Pulmonary artery endothelial cell (primary cell): Measurements from ENCODE around the gene RENBP. TPM values are rescaled to one million over a fixed set of nuclear protein-coding genes. Genes with fewer than 3 reads are reported as not detected.

Experiments
- DNase-seq: peaks from one replicate; pipeline ENCODE4 v3.0.0-alpha.2; 2011; ENCODE audit warnings: low read depth, low spot score
- total RNA-seq: library from RNA; depleted of rRNA; stranded (reverse); fragments of >200 nt; gene quantifications from 2 replicates; pipeline ENCODE4 v1.2.3, GENCODE V29; 2014

Gene RENBP
- total RNA-seq, 1 donor from 2014 or later: 4.9 TPM

DNA sequence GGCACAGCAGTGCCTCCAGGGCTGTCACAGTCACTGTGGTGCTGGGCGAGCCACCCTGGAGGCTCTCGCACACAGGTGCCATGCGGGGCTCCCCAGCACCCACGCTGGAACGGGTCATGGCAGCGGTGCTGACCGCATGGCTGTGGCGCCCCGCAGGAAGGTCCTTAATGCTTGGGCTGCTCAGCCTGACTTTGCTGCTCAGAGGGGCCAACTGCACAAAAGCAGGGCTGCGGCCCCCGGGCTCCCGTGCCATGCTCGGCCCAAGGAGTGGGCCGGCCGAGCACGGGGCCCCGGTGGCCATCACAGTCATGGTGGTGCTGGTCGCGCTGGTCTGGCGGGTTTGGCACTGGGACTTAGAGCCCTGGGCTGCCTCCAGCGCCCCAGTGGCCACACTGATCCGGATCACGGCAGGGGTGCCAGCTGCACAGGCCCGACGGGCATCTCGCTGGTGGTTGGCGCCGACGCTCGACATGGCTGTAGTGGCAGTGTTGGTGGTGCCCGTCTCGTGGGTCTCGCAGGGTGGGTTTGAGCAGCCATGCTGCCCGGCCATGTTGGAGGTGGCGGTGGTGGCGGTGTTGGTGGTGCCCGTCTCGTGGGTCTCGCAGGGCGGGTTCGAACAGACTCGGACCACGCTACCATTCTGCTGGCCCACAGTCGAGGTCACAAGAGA, 10.2 kb upstream of the RENBP start:
- DNase-seq: no peak

DNA sequence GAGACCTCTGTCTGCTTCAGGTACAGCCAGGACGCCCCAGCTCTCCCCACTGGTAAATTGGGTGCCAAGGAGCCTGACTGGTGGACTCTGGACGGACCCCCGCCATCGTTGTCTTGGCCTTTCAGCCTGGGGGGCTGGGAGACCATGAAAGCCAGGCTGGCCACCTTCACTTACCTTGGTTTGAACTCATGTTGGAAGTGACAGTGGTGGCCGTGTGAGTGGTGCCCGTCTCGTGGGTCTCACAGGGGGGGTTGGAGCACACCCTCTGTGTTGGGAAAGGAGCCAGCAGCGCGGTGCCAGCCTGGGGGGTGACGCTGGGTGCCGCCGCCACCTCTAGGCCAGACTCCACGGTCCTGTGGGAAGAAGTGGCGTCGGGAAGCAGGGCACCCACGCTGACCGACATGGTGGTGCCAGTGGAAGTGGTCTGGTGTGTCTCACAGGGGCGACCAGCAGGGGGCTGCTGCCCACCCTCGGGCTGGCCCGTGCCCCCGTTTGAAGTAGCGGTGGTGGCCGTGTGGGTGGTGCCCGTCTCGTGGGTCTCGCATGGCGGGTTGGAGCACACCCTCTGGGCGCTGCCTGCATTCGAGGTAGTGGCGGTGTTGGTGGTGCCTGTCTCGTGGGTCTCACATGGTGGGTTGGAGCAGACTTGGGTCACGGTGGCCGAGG, 9.6 kb upstream of the RENBP start:
- no peak for DNase-seq

DNA sequence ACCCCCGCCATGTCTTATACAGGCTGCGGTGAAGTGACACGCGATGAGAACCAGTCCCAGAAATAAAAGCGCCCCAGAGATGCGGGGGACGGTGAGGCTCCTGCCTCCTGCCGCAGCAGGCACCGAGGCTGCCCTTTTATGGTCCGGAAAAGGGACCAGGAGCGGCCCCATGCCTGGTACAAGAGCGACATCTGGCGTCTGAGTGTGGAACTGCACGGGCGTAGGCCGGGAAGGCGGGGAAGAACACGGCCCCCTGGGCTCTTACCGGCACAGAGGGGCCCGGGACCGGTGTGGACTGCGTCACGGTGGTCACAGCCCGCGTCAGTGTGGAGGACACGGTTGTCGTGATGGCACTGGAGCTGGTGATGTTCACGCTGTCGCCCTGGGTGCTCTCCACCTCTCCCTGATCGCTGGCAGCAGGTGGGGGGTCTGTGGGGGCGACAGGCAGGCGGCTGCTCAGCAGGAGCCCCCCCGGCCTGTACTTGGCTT, 8.9 kb upstream of the RENBP start:
- DNase-seq: no peak

DNA sequence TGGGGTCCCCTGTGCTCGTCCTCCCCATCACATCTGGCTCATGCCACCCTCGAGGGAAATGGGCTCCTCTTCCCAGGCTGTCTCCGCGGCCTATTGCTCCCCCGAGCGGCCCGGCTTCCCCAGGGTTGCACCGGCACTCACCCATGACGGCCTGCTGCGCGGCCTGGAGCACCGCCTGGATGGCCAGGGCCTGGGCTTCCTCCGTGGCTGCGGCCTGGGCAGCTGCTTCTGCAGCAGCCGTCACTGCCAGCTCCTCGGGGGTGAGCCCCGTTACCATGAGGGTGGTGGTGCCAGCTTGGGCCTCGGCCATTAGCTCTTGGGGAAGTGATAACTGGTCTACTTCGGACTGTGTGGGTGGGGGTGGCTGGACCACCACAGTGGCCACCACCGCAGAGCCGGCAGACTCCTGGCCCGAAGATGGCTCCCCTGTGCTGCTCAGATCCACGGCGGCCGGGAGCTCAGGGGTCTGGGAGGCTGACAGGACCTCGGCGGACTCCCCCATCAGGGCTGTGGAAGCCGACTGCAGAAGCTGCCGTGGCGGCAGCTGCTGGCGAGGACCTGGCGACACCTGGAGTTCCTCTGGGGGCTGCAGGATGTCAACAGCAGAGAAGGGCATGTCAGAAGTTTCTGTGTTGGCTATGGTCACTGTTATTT, 8.1 kb upstream of the RENBP start:
- no peak for DNase-seq

DNA sequence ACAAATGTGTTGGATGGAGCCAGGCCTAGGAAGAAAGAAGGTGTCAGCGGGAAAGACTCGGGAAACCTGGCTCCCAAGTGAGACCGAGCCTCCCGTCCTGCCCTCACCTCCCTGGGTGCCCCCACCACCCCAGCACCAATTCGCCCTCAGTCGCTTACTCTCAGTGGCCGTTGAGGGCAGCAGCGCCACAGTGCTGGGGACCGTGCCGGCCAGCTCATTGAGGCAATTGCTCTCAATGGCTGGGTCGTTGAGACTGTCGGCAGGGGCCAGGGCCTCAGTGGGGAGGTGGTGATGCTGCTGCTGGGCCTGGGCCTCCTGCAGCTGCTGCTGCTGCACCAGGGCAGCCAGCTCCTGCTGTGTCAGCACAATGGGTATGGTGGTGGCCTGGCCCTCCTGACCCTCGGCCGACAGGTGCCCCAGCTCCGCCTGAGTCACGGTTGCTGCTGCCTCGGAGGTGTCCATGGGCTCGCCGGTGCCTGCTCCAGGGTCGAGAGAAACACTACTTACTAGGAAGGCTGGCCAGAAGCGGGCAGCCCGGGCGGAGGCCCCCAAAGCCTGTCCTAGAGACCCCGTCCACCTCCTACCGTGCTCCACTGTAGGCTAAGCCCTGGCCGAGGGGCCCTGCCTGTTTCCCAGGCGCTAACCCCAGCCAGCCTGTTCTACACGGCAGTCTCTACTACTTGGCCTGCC, 7.4 kb upstream of the RENBP start:
- DNase-seq: no peak

DNA sequence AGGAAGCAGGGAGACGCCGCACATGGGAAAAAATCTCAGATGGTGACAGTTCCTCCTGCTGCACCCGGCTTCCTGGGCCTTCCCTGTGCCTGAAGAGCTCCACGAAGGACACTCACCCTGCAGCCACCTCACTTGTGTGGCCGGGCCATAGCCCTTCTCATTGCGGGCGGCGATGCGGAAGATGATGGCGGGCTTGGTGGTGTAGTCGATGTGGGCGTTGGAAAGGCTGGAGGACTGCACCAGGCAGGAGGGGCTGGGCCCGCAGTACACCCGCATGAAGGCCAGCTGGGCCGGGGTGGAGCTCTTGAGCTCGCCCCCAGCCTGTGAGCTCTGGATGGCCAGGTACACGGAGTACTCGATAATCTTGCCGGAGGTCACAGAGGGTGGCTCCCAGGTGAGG, 5.7 kb upstream of the RENBP start:
- no peak for DNase-seq

DNA sequence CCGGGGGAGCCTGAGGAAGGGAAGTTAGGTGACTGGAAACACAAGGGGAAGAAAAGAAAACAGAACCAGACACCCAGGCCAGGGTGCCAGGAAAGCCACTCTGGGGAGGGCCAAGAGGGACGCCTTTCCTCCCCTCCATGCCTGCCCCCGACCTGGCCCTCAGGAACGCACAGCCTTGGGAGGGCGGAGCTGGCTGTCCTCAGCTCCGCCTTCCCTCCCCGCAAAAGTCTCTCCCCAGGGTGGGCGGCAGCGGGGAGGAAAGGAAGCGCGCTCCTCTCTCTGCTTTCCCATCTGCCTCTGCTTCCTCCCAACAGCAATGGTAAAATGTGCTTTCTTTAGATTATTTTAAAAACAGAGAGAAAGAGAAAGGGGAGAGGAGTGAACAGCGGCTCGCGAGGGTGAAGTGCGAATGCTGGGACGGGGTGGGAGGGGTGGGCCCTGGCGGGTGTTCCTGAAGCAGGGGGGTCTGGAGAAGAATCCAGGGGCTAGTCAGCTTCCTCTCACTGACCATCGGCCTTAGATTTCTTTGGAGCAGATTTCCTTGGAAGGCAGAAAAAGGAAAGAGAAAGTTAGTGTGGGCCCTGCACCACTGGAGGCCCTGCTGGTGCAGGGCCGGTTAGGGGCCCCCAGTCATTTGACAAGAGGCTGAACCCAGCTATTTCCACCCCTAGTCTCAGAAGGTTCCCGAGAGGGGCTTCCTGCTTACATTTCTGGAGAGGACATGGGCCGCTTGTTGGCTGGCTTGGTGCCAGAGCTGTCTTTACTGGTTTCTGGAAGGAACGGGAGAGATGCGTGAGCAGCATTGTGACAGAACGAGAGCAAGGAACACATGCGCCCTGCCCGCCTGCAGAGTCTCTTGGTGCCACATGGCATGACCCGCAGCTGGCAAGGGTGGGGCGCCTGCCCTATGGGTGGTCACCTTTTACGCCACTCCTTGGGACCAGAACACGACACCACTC, 4.7 kb upstream of the RENBP start:
- DNase-seq: no peak

DNA sequence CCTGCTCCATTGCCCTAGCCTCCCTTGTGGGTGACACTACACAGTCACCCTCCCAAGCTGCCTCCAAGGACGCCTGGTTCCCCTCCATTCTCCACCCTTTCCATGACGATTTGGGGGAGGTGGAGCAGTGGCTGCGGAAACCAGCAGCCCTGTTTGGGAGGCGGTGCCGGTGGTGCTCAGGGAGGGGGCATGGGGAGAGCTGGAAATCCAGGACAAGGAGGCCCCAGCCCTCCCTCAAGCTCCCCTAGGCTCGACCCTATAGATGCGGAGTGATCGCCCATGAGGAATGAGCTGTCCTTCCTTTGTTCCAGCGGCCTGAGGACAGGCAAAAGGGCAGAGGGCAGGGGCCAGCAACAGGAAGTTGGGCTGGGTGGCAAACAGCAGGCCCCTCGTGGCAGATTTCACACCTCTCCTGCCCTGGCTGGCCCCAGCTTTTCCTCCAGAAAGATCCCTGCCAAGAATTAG, 3.6 kb upstream of the RENBP start:
- no peak for DNase-seq

DNA sequence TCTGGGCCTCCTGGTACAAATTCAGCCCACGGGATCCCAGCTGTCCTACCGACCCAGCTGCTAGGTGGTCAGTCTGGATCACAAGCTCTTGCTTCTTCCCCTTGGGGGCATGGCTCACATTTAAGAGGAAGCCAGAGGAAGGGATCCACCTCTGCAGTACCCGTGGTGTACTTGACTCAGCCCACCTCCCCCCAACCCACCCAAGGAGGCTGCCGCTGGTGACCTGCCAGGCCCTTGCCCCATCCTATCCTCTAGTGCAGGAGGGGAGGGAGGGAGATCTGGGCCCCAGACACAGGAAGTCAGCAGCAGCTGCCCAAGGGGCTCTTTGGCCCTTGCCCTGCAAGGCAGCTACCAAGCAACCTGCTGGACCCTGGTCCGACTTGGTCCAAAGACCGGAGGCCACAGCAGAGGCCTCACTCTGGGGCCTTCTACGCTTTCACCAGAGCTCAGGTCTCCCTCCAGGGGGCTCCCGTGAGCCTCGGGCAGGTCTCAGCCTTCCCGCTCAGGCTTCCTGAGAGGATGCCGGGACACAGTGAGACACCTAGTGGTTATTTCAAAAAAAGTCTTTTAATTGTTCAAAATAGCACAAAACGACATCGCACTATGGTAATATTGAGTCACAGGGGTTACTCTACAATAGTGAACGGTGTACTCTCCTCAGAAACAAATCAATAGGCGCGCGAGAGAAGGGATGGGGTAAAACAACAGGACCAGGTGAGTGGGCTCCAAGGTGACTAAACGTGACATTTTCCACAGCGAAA, 2.7 kb upstream of the RENBP start:
- DNase-seq: no peak

DNA sequence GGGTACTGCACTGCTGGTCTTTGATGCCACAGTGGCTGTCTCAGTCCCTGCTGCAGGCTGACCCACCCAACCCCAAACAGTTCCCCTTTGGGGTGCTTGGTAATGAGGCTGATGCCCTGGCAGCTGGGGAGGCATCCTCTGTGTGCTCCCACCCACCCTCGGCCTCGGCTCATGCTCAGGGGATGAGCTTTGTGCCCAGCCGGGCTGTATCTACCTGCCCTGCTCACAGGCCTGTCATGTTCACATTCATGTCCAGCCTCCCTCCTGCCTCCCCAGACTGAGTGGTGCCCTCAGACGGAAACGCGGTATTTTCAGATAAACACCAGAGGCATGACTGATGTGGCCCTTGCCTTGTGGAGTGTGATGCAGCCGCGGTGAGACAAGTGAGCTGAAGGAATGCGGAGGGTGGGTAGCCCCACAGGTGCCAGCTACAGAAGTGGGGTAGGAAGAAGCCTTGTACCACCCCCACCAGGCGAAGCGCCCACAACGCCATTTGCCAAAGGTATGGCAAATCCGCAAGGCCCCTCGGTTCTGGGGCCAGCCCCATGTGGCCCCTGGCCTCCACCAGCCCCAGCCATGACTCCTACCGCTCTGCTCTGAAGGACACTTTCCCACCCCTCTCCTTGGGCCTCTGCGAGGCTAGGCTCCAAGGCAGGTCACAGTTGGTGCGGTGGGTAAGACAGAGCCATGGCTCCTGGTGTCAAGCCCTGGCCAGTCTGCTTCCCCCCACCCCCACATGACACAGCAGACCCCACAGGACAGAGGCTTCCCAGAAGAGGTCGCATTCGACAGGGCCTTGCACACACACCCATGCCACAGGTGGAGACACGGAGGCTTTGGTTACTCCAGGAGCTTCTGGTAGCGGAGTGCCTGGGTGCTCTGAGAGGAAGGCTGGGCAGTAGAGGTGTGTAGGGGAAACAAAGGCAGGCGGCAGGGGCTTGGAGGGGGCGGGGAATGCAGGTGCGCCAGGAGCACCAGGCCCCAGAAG, 1.8 kb upstream of the RENBP start:
- DNase-seq: no peak

DNA sequence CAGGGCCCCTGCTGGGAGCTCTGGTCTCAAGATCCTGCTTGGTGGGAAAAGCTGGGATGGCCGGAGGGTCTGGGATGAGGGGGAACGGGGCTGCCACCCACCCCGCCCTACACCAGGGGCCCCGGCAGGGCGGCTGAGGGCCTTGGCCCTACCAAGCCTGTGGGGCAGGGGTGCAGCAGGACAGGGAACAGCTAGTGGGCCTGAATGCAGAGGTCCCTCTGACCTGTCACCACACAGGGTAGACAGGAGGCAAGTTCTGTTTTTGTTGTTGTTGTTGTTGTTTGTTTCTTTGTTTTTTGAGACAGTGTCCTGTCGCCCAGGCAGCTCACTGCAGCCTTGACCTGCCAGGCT, 332 bp upstream of the RENBP start:
- DNase-seq: no peak

DNA sequence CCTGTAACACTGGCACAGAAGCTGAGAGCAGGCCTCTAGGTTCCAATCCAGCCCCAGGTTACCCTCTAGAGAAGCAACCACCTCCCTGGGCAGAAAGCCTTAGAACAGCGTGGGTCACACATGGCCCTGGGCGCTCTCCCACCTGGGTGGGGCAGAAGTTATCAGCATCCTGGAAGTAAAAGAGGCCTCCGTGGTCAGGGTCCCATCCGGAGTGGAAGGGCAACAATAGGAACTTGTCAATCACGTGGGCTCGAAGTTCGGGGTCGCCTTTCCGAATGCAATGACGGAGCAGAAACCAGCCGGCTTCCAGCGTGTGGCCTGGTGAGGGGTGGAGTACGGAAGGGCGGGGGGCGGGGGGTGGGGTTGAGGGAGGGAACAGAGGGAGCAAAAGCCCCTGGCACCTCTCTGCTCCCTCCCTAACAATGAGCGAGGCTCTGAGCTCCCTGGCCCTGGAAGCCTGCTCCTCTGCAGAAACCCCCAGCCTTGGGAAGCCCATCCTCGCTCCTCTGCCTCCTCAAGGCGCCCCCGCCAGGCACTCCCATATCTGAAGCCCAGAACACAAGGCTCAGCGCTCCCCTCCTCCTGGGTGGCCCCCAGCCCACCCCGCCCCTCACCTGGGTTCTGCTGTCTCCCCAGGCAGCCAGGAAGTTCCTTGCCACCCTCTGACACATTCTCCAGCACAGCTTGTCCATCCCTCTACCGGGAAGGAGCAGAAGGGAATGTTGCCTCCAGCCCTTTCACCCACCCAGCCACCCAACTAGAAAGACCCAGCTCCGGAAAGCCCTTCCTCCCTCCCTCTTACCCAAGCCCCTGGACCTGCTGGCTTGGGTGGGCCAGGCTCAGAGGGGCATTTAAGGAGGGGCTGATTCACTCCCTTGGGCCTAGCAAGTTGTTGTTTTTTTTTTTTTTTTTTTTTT, 2.8 kb downstream of the RENBP start:
- DNase-seq: no peak

DNA sequence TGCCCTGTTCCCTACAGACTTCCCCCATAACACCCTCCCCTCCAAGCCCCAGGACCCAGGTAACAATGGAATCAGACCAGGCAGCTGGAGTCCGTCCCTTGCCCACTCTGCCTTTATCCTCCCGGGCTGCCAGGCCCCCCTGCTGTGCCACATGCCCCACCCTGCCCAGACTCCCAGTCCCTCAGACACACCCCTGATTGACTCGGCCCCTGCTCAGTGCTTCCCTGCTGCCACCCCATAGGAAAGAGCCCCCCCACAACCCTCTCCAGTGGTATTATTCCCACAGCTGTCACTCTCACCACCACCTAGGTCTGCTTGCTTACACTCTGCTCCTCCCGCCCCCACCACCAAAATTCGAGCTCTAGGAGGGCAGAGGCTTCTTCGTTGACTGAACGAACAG, 4.9 kb downstream of the RENBP start:
- no peak for DNase-seq

DNA sequence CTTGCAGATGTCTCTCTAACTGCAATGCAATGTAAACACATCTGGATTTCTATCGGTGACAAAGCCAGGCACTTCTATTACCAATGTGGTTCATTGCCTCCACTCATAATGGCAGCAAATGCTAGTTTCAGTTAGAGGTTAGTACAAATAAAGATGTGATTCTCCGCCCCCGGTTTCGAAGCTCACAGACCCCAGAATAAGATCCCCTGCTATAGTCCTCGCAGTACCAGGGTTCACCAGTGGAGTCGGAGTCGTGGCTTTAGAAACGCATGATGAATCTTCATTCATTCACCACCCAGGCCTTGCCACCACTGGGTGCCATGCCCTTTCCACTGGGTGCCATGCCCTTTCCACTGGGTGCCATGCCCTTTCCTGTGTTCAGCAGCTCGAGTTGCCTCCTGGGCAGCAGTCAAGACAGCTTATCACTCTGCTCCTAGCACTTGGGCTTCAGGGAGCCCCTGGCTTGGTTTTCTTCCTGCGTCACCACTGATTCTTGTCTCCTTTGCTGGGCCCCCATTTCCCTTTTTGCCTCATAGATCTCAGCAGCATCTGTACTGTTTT, 6.1 kb downstream of the RENBP start:
- no peak for DNase-seq

DNA sequence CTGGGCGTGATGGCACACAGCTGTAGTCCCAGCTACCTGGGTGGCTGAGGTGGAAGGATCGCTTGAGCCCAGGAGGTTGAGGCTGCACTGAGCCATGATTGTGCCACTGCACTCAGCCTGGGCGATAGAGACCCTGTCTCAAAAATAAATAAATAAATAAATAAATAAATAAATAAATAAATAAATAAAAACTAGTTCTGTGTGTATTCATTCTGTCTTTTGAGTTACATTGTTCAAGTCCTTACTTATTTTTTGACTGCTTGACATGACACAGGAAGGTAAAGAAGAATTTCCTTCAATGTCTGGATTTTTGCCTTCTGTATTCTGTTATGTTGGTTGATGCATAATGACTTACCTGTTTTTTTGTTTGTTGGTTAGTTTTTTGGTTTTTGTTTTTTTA, 7.4 kb downstream of the RENBP start:
- no peak for DNase-seq

DNA sequence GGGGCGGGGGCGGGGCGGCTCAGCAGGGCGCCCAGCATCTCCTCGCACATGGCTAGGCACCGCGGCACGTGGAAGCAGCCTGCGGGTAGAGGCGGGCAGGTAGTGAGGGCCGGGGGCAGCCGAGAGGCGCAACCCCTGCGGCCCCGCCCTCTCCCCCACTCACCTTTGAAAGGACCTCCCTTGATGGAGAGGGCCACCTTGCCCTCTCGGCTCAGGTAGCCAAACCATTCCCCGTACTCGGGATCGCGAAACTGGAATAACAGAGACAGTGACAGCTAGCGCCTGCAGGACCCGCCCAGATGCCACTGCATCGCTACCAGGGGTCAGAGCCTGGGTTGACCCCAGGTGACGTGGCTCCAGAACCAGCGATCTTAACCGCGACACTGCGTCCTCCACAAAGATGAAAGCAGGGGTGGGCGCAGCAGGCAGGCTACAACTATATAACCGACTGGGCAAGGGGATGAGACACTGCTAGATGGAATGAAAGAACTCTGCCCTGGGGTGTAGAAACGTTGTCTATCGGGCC, 9.1 kb downstream of the RENBP start:
- no peak for DNase-seq

DNA sequence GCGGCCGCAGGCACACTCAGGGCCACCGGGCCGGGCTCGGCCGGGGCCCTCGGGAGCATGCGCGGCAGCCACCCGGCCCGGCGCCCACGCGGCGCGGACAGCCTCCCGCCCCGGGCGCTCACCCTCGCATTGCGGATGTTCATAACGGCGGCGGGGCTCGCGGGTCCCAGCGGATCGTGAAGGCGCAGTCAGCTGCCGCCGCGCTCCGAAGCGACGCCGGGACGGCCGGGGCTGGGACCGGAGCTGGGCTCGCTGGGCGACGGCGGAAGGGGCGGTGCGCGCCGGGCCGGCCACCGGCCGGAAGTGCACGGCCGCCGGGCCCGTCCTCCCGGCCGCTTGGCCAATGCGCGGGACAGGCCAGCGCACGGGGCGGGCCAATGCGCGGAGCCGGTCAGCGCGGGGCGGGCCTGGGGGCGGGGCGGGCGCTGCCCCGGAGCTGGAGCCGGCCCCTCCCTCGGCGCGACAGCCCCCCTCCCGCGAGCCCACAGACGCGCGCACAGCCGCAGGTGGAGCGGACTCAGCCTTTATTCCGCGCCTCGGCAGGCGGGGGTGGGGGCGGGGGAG, 9.6 kb downstream of the RENBP start, which contains the start of gene NAA10:
TSS of gene NAA10 (minus strand) at position 276 of the 564 bp plus-strand sequence. CDS start at position 143, 133 bp downstream.
- no peak for DNase-seq
